Endothelial cell of umbilical vein (primary cell): Measurements from ENCODE around the gene ATP12A.

ENCODE experiments used
- CTCF ChIP-seq, 2 donors: IDR thresholded peaks; 1 replicate in 1 of 2; 2 replicates in 1 of 2; pipeline ENCODE4 v1.5.1; 2011; ENCODE audit warnings: low read length in 2 of 2, mild to moderate bottlenecking in 2 of 2, moderate library complexity in 2 of 2, control low read depth in 1 of 2, inconsistent platforms in 1 of 2, low read depth in 1 of 2; ENCODE audit not compliant: insufficient read depth in 1 of 2; ENCODE audit errors: extremely low read depth in 1 of 2
- EZH2 ChIP-seq: IDR thresholded peaks from 2 replicates; pipeline ENCODE4 v1.6.1; 2012; ENCODE audit warnings: borderline replicate concordance, low read depth, mild to moderate bottlenecking, moderate library complexity, low read length, inconsistent platforms; ENCODE audit not compliant: severe bottlenecking
- GATA2 ChIP-seq: IDR thresholded peaks from 2 replicates; pipeline ENCODE4 v1.7.0; 2011; ENCODE audit warnings: low read depth, mild to moderate bottlenecking, moderate library complexity, mixed read lengths, low read length; ENCODE audit not compliant: insufficient read length, insufficient read depth
- MAX ChIP-seq: IDR thresholded peaks from 2 replicates; pipeline ENCODE4 v1.6.1; 2011; ENCODE audit not compliant: insufficient read depth, insufficient read length
- POLR2A ChIP-seq: IDR thresholded peaks from 2 replicates; pipeline ENCODE4 v1.6.1; 2012; ENCODE audit warnings: low read depth, mild to moderate bottlenecking, control low read depth, low read length
- POLR2AphosphoS5 ChIP-seq: IDR thresholded peaks from 2 replicates; pipeline ENCODE4 v1.6.1; 2012; ENCODE audit warnings: low read depth, mild to moderate bottlenecking, control low read depth, low read length, moderate library complexity; ENCODE audit not compliant: insufficient read depth

GRCh38 chr13:24654741-24655140 is 25.5 kb upstream of the ATP12A start:
- no peak for TF ChIP-seq CTCF (IDR thresholded peaks at IDR 0.05; ENCODE audit: extremely low read depth in 1 of 2, insufficient read depth in 1 of 2, low read depth in 1 of 2, low read length in 2 of 2)
- no peak for TF ChIP-seq POLR2A
- no peak for TF ChIP-seq GATA2
- no peak for TF ChIP-seq POLR2AphosphoS5
- no peak for TF ChIP-seq EZH2
- TF ChIP-seq MAX = no peak
